Measurements from ENCODE around the gene BCLAF3. TPM values are rescaled to one million over a fixed set of nuclear protein-coding genes. Genes with fewer than 3 reads are reported as not detected.

Gene BCLAF3
- 6.1 and 6.4 TPM in 2 replicates for total RNA-seq

GRCh38 chrX:19990556-19991349 lies at the start of gene BCLAF3:
Gene BCLAF3, minus strand, starts transcription at chrX:19991061. Its CDS starts 20,797 bp downstream, at chrX:19970264.

Other genes with a start within 250 kb of the BCLAF3 start
- 8.4 and 23.3 TPM in 2 replicates for gene SH3KBP1, start 103.5 kb downstream of the BCLAF3 start, total RNA-seq
- 0.03 and 0.07 TPM in 2 replicates for gene MAP7D2, start 125.8 kb upstream of the BCLAF3 start, total RNA-seq
- gene EIF1AX, start 150.8 kb upstream of the BCLAF3 start, total RNA-seq, result 21.7 and 25.9 TPM in 2 replicates